OCI-LY7 (cell line): ENCODE results near the gene KIAA0513. TPM values are rescaled to one million over a fixed set of nuclear protein-coding genes. Genes with fewer than 3 reads are reported as not detected.

ENCODE experiments used
- BruUV-seq: library from RNA; stranded (reverse); fragments of 400-500 nt; replicated peaks from 2 replicates; lab custom pipeline; 2021; lab: Mats Ljungman, UMichigan
- CTCF ChIA-PET: fragments of 300-600 bp; sonication (Branson Sonifier 250); formaldehyde crosslinking; loops from one replicate; lab custom pipeline; 2022; ENCODE audit warnings: antibody characterized with exemption; ENCODE audit not compliant: unreplicated experiment; lab: Charles Lee
- POLR2A ChIA-PET: fragments of 300-600 bp; sonication (Branson Sonifier 250); formaldehyde crosslinking; loops from one replicate; lab custom pipeline; 2022; ENCODE audit warnings: antibody characterized with exemption; lab: Charles Lee
- DNase-seq: peaks from one replicate; pipeline ENCODE4 v3.0.0-alpha.2; 2015; ENCODE audit warnings: low spot score
- H2AFZ ChIP-seq: fragments of 200-600 bp; sonication (generic), shearing (Covaris generic); 2 replicates; pipeline ENCODE4 v1.6.1; 2014; ENCODE audit warnings: mild to moderate bottlenecking, antibody characterized with exemption, low read length, moderate library complexity
- H3K27ac ChIP-seq: fragments of 200-600 bp; sonication (generic); 2 replicates; pipeline ENCODE4 v1.5.1; 2014; ENCODE audit warnings: mixed run types, low read depth, mild to moderate bottlenecking, moderate library complexity, low read length, inconsistent platforms; ENCODE audit not compliant: poor library complexity, severe bottlenecking
- H3K36me3 ChIP-seq: fragments of 200-600 bp; sonication (generic); 2 replicates; pipeline ENCODE4 v1.6.1; 2014; ENCODE audit warnings: mild to moderate bottlenecking, antibody characterized with exemption, low read length, moderate library complexity, mixed read lengths; ENCODE audit not compliant: insufficient read depth
- H3K4me1 ChIP-seq: fragments of 200-600 bp; sonication (generic); 2 replicates; pipeline ENCODE4 v1.5.1; 2014; ENCODE audit warnings: mild to moderate bottlenecking, low read length; ENCODE audit not compliant: insufficient read depth, poor library complexity, severe bottlenecking
- H3K4me2 ChIP-seq: fragments of 200-600 bp; sonication (generic); 2 replicates; pipeline ENCODE4 v1.6.1; 2014; ENCODE audit warnings: mild to moderate bottlenecking, low read length
- H3K4me3 ChIP-seq: fragments of 200-600 bp; sonication (generic); 2 replicates; pipeline ENCODE4 v1.5.1; 2014; ENCODE audit warnings: mild to moderate bottlenecking, low read depth, low read length; ENCODE audit not compliant: poor library complexity, severe bottlenecking
- H3K79me2 ChIP-seq: fragments of 200-600 bp; sonication (generic); 2 replicates; pipeline ENCODE4 v1.6.1; 2016; ENCODE audit warnings: low read depth, mild to moderate bottlenecking, low read length, moderate library complexity, mixed read lengths; ENCODE audit not compliant: insufficient read depth
- H3K9me2 ChIP-seq: fragments of 200-600 bp; sonication (generic); 2 replicates; pipeline ENCODE4 v1.6.1; 2016; ENCODE audit warnings: mild to moderate bottlenecking, low read length, mixed read lengths; ENCODE audit not compliant: insufficient read depth
- H3K9me3 ChIP-seq: fragments of 200-600 bp; sonication (generic); 2 replicates; pipeline ENCODE4 v1.6.1; 2014; ENCODE audit warnings: mild to moderate bottlenecking, mixed run types, low read length, mixed read lengths
- H4K20me1 ChIP-seq: fragments of 200-600 bp; sonication (generic); 2 replicates; pipeline ENCODE4 v1.6.1; 2014; ENCODE audit warnings: mild to moderate bottlenecking, antibody characterized with exemption, low read length, moderate library complexity, mixed read lengths; ENCODE audit not compliant: insufficient read depth
- CTCF ChIP-seq: fragments of 200-600 bp; sonication (generic); conservative IDR thresholded peaks from 2 replicates; pipeline ENCODE4 v1.5.1; 2014; ENCODE audit warnings: mild to moderate bottlenecking, antibody characterized with exemption, low read length, moderate library complexity, mixed read lengths
- EZH2phosphoT487 ChIP-seq: fragments of 200-600 bp; sonication (generic); IDR thresholded peaks from 2 replicates; pipeline ENCODE4 v1.6.1; 2018; ENCODE audit warnings: low read depth, borderline replicate concordance, mild to moderate bottlenecking, mixed run types, antibody characterized with exemption, low read length, moderate library complexity, mixed read lengths
- intact Hi-C: fragments of 100-400 bp; cut with micrococcal nuclease; formaldehyde crosslinking; loops from one replicate; pipeline ENCODE4 v1.10.0; 2022; ENCODE audit not compliant: unreplicated experiment
- total RNA-seq, 2 experiments: library from RNA; depleted of rRNA in 1 of 2; stranded (reverse); fragments of >200 nt in 1 of 2; shearing (Covaris generic) in 1 of 2; gene quantifications; 2 replicates each; pipeline ENCODE4 v1.2.3, GENCODE V29; 2014 to 2022

The KIAA0513 gene
- total RNA-seq, 2 experiments from 2014 or later: 0.88 to 4.8 TPM

GRCh38 chr16:85007496-85008214 is 19.9 kb upstream of the KIAA0513 start:
- Histone ChIP-seq H3K4me1 (peaks cover 15% of the 10 kb centered on the region), H3K27ac (no peak overlapping the region), H3K9me3 (no peaks in the 10 kb centered on the region), H2AFZ (no peak overlapping the region), H3K36me3 (0 out of 2 replicates have a peak, but pooled peaks cover 6% of the 10 kb centered on the region), H3K9me2 (no peaks in the 10 kb centered on the region), H4K20me1 (peaks cover 10% of the 10 kb centered on the region; the same call in 1 of the 2 replicates), H3K4me2 (no peak overlapping the region), H3K4me3 (no peak overlapping the region), H3K79me2 (peaks cover 51% of the 10 kb centered on the region; the same call in 1 of the 2 replicates)
- no TSS peak for BruUV-seq
- TF ChIP-seq EZH2phosphoT487 (no peak), CTCF (no peak)
- intact Hi-C loops: no loop called here
- POLR2A ChIA-PET: interaction anchor here (1.9 kb wide), 1 partner anchor 17 kb away, joined by 5 read pairs; no protein-coding TSS in a partner anchor
- CTCF ChIA-PET: no interaction called here
- no peak for DNase-seq

GRCh38 chr16:85008271-85008670 is 19.3 kb upstream of the KIAA0513 start:
- Histone ChIP-seq H3K4me3 (no peak overlapping the region), H3K9me2 (no peaks in the 10 kb centered on the region), H4K20me1 (peaks cover 10% of the 10 kb centered on the region; the same call in 1 of the 2 replicates), H3K79me2 (peaks cover 51% of the 10 kb centered on the region; the same call in 1 of the 2 replicates), H3K9me3 (no peaks in the 10 kb centered on the region), H3K4me1 (peaks cover 15% of the 10 kb centered on the region), H3K36me3 (0 out of 2 replicates have a peak, but pooled peaks cover 6% of the 10 kb centered on the region), H3K4me2 (no peak overlapping the region), H2AFZ (no peak overlapping the region), H3K27ac (no peak overlapping the region)
- CTCF ChIA-PET: no interaction called here
- TF ChIP-seq EZH2phosphoT487: no peak
- no peak for TF ChIP-seq CTCF
- intact Hi-C loops: no loop called here
- POLR2A ChIA-PET: interaction anchor here (0.7 to 1.9 kb wide), 2 partner anchors 15 to 18 kb away, joined by 3 to 5 read pairs; no protein-coding TSS in a partner anchor
- DNase-seq: no peak
- no TSS peak for BruUV-seq
